ENCODE results near the gene NKAPL.

The NKAPL gene

DNA sequence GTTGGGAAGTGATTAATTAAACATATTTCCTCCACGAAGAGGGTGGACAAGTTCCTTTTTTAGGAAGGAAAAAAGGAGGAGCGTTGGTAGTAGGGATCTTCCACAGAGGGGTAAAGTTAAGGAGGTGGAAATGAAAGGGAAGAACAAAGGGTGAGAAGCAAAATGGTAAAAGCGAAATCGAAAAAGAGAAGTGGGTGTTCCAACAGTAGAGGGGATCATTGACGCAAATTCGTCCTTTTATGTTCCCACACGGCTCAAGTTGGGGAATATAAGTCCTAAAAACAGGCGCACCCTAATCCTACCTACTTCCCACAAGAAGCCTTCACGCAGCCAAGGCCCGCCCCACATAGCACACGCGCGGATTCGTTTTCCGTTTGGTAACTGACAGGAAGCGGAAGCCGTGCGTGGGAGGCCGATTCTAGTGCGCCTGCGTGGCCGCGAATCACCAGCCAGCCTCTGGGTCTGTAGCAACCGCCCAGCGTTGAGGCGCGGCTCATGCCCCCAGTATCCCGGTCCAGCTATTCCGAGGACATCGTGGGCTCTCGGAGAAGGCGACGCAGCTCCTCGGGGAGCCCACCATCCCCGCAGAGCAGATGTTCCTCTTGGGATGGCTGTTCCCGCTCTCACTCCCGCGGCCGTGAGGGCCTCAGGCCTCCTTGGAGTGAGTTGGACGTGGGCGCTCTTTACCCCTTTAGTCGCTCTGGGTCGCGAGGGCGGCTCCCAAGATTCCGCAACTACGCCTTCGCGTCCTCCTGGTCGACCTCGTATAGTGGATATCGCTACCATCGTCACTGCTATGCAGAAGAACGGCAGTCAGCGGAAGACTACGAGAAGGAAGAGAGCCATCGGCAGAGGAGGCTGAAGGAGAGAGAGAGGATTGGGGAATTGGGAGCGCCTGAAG, at the start of gene NKAPL:
Gene NKAPL (plus strand): TSS at position 421 of the 901 bp plus-strand sequence. CDS start 75 bp downstream, at position 496.
- in situ Hi-C loops (cut with MboI; ENCODE audit: low pct_unique_long_range_greater_than_20kb, low sequenced_read_pairs, unreplicated experiment), result no loop called here
- DNase-seq (ENCODE audit: low spot score), result no peak
- no peak for TF ChIP-seq CTCF (IDR thresholded peaks at IDR 0.05; ENCODE audit: extremely low read depth, insufficient read depth, missing control alignments)

- no peak for DNase-seq (ENCODE audit: low spot score)
- in situ Hi-C loops (cut with MboI; ENCODE audit: low pct_unique_long_range_greater_than_20kb, low sequenced_read_pairs, unreplicated experiment), result no loop called here
- TF ChIP-seq CTCF (IDR thresholded peaks at IDR 0.05; ENCODE audit: extremely low read depth, insufficient read depth, missing control alignments), result no peak
Observed at GRCh38 chr6:28209753-28210535, 49.2 kb upstream of the NKAPL start.

DNA sequence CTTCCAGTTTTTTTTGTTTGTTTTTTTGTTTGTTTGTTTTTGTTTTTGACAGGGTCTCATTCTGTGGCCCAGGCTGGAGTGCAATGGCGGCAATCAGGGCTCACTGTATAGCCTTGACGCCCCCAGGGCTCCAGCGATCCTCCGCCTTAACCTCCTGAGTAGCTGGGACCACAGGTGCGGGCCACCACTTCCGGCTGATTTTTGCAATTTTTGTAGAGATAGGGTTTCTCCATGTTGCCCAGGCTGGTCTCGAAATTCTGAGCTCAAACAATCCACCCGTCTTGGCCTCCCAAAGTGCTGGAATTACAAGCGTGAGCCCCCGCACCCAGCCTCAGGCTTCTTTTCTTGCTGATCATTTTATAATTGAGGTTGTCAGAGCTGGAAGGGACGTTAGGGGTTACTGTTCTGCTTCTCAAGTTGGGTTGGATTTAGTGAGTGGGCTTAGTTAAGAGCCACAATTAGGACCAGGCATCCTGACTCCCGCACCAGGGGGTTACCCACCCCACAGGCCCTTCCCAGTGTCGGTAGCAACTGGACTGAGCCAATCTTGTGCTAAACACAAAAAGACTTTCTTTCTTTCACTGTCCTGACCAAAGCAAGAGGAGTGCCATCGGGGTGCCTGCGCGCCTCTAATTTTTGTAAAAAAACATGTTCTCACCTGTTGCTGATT, 47.1 kb upstream of the NKAPL start:
- in situ Hi-C loops (cut with MboI; ENCODE audit: low pct_unique_long_range_greater_than_20kb, low sequenced_read_pairs, unreplicated experiment), result no loop called here
- no peak for TF ChIP-seq CTCF (IDR thresholded peaks at IDR 0.05; ENCODE audit: extremely low read depth, insufficient read depth, missing control alignments)
- DNase-seq (ENCODE audit: low spot score), result no peak

DNA sequence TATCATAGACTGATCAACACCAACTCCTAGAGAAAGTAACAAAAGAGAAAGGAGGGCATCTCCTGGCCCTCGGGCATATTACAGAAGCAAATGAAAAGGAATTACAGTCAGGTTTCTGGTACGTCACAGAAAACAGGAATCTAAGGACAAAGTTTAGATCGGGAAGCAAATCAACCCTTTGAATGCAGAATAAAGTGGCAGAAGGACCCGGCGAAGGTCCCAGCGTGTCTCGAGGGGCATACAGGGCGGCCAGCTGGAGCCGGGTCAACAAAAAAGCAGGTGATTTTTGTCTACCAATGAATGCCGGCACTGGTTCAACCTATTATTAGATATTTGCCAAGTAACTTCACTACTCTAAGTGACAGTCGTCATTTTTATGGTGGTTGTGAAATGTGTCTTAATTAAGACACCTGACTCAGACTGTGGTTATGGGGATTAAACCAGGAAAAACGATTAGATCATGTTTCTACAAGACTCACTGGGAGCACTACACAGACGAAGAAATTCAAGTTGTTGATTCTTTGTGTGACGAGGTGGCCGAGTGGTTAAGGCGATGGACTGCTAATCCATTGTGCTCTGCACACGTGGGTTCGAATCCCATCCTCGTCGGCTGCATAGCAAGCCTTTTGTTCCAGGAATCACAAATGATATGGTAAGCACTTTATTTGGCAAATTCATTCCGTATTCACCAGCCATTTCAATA, 46.4 kb upstream of the NKAPL start:
- TF ChIP-seq CTCF (IDR thresholded peaks at IDR 0.05; ENCODE audit: extremely low read depth, insufficient read depth, missing control alignments), result peak; percentile 39
- in situ Hi-C loops (cut with MboI; ENCODE audit: low pct_unique_long_range_greater_than_20kb, low sequenced_read_pairs, unreplicated experiment), result no loop called here
- peak; percentile 73 for DNase-seq (ENCODE audit: low spot score)

GRCh38 chr6:28213213-28213523, 45.9 kb upstream of the NKAPL start:
- in situ Hi-C loops (cut with MboI; ENCODE audit: low pct_unique_long_range_greater_than_20kb, low sequenced_read_pairs, unreplicated experiment), result no loop called here
- no peak for DNase-seq (ENCODE audit: low spot score)

More at GRCh38 chr6:28213213-28213523, 45.9 kb upstream of the NKAPL start:
- no peak for TF ChIP-seq CTCF (IDR thresholded peaks at IDR 0.05; ENCODE audit: extremely low read depth, insufficient read depth, missing control alignments)

All from GM13977 (cell line).